DND-41 (cell line): ENCODE data around the gene UROD.

ENCODE experiments used
- ATAC-seq: fragments of 200-7000 bp; cut with Tn5 transposase; 3 replicates; pipeline ENCODE4 v1.9.1; 2021; ENCODE audit warnings: low read depth; ENCODE audit not compliant: insufficient read depth
- DNase-seq: peaks from one replicate; pipeline ENCODE4 v3.0.0-alpha.2; 2020
- H2AFZ ChIP-seq: 2 replicates; pipeline ENCODE4 v1.6.0; 2012; ENCODE audit warnings: low read depth, low read length
- H3K27ac ChIP-seq: 2 replicates; pipeline ENCODE4 v1.5.1; 2012; ENCODE audit warnings: low read length, inconsistent platforms
- H3K27me3 ChIP-seq: fragments of 200-600 bp; sonication (generic); 2 replicates; pipeline ENCODE4 v1.6.0; 2012; ENCODE audit warnings: low read length, mild to moderate bottlenecking, inconsistent platforms; ENCODE audit not compliant: insufficient read depth, poor library complexity
- H3K36me3 ChIP-seq: 2 replicates; pipeline ENCODE4 v1.5.1; 2012; ENCODE audit warnings: low read length, inconsistent platforms; ENCODE audit not compliant: insufficient read depth
- H3K4me1 ChIP-seq: 2 replicates; pipeline ENCODE4 v1.5.1; 2012; ENCODE audit warnings: mild to moderate bottlenecking, low read length; ENCODE audit not compliant: insufficient read depth
- H3K4me2 ChIP-seq: 2 replicates; pipeline ENCODE4 v1.6.0; 2012; ENCODE audit warnings: mild to moderate bottlenecking, moderate library complexity, low read length, inconsistent platforms; ENCODE audit not compliant: insufficient read depth
- H3K4me3 ChIP-seq, 2 experiments: fragments of 200-600 bp in 1 of 2; shearing (Covaris generic) in 1 of 2; 2 replicates each; pipeline ENCODE4 v1.5.1; 2012 to 2016; ENCODE audit warnings: inconsistent platforms in 2 of 2, low read length in 2 of 2, mild to moderate bottlenecking in 2 of 2, low read depth in 1 of 2, moderate library complexity in 1 of 2
- H3K79me2 ChIP-seq: 2 replicates; pipeline ENCODE4 v1.6.0; 2012; ENCODE audit warnings: low read length, inconsistent platforms; ENCODE audit not compliant: insufficient read depth
- H3K9ac ChIP-seq: 2 replicates; pipeline ENCODE4 v1.6.0; 2012; ENCODE audit warnings: low read depth, mild to moderate bottlenecking, inconsistent platforms, low read length, moderate library complexity
- H3K9me3 ChIP-seq: 2 replicates; pipeline ENCODE4 v1.5.1; 2012; ENCODE audit warnings: low read length, moderate library complexity, mild to moderate bottlenecking, inconsistent platforms; ENCODE audit not compliant: insufficient read depth, severe bottlenecking
- H4K20me1 ChIP-seq: 2 replicates; pipeline ENCODE4 v1.6.0; 2012; ENCODE audit warnings: low read length; ENCODE audit not compliant: insufficient read depth
- EZH2 ChIP-seq: IDR thresholded peaks from 3 replicates; pipeline ENCODE4 v1.6.1; 2012; ENCODE audit warnings: borderline replicate concordance, low read depth, mild to moderate bottlenecking, moderate library complexity, low read length, inconsistent platforms; ENCODE audit not compliant: severe bottlenecking
- TF ChIP-seq, protein P1 (sequence below): IDR thresholded peaks from 2 replicates; pipeline ENCODE4 v1.5.1; 2012; ENCODE audit warnings: borderline replicate concordance, low read length, moderate library complexity, mild to moderate bottlenecking; ENCODE audit not compliant: poor library complexity, severe bottlenecking; ENCODE audit errors: extremely low read depth

UROD gene

DNA sequence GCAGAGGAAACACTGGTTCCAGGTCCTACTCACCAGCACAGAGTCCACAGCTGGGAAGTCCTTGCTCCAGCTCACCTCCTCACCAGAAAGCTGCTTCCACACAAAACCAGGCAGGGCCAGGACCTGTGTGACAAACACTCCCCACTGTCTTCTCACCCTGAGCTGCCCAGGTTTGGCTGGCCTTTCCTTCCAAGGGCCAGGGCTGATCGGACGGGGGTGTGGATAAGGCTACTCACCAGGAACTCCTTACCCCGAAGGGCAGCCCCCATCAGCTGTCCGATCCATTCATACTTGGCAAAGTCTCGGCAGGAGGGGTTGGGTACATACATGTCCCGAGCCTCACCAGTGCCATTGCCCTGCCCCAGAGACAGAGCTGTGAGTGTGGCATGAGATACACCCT lies 6.3 kb upstream of the UROD start:
- Histone ChIP-seq H3K4me1 (peaks cover 14% of the 10 kb centered on the region), H3K27ac (no peak overlapping the region), H2AFZ (no peak overlapping the region), H3K4me2 (no peak overlapping the region), H3K36me3 (peaks cover 75% of the 10 kb centered on the region), H3K9me3 (no peaks in the 10 kb centered on the region), H4K20me1 (peaks cover 9% of the 10 kb centered on the region; the same call in 1 of the 2 replicates), H3K27me3 (no peaks in the 10 kb centered on the region), H3K79me2 (peaks cover 10% of the 10 kb centered on the region), H3K9ac (no peak overlapping the region), H3K4me3 (no peak overlapping the region)
- ATAC-seq: no peak
- TF ChIP-seq, protein P1, sequence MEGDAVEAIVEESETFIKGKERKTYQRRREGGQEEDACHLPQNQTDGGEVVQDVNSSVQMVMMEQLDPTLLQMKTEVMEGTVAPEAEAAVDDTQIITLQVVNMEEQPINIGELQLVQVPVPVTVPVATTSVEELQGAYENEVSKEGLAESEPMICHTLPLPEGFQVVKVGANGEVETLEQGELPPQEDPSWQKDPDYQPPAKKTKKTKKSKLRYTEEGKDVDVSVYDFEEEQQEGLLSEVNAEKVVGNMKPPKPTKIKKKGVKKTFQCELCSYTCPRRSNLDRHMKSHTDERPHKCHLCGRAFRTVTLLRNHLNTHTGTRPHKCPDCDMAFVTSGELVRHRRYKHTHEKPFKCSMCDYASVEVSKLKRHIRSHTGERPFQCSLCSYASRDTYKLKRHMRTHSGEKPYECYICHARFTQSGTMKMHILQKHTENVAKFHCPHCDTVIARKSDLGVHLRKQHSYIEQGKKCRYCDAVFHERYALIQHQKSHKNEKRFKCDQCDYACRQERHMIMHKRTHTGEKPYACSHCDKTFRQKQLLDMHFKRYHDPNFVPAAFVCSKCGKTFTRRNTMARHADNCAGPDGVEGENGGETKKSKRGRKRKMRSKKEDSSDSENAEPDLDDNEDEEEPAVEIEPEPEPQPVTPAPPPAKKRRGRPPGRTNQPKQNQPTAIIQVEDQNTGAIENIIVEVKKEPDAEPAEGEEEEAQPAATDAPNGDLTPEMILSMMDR: no peak
- TF ChIP-seq EZH2: no peak
- DNase-seq: no peak

DNA sequence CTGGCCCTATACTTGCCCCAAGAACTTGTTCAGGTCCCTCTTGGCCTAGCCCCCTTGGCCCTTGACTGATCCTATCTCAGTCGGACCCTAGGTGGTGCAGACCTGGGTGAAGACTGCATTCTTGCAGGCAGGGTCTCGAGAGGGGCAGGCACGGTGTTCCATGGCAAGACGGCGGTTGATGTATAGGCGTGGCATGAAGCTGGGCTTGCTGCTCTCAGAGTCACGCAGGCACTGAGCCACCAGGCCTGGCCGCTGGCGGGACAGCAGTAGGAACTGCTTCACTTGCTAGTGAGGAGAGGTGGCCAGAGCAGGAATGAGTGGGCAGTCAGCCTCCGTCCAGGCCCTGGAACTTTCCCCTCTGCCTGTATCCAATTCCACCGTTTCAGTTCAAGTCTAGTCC lies 4.7 kb upstream of the UROD start:
- H3K27ac ChIP-seq: no peak overlapping the region
- no peak for ATAC-seq
- no peaks in the 10 kb centered on the region for H3K27me3 ChIP-seq
- H2AFZ ChIP-seq: no peak overlapping the region
- peaks cover 22% of the 10 kb centered on the region for H3K4me1 ChIP-seq
- H3K36me3 ChIP-seq: peaks cover 71% of the 10 kb centered on the region
- no peak overlapping the region for H3K4me2 ChIP-seq
- H3K9me3 ChIP-seq: no peaks in the 10 kb centered on the region
- DNase-seq: no peak
- no peak overlapping the region for H3K9ac ChIP-seq
- TF ChIP-seq, protein P1: no peak
- no peak for TF ChIP-seq EZH2
- H3K79me2 ChIP-seq: peaks cover 14% of the 10 kb centered on the region
- H3K4me3 ChIP-seq: no peak overlapping the region
- H4K20me1 ChIP-seq: peaks cover 9% of the 10 kb centered on the region; the same call in 1 of the 2 replicates

DNA sequence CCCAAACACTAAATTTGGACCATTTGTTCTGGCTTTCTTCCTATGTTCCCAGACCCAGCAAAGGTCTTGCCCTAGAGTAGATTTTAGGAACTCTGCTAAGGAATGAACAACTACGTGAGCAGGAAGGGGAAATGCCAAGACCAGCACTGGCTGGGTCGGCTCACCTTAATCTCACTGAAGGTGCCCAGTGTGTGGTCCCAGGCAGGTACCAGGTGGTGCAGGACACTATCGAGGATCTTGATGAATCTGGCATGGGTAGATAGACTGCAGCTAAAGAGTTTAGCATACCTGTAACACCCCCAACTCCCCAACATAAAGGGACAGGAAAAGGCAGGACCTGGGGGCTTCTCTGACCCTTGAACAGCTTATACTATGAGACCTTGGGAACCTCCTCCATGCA lies 4.0 kb upstream of the UROD start:
- DNase-seq (no peak), ATAC-seq (no peak)
- Histone ChIP-seq H3K36me3 (peaks cover 63% of the 10 kb centered on the region), H3K4me3 (no peak overlapping the region), H3K27me3 (no peaks in the 10 kb centered on the region), H3K4me1 (peaks cover 30% of the 10 kb centered on the region), H3K27ac (no peak overlapping the region), H3K9ac (no peak overlapping the region), H3K9me3 (no peaks in the 10 kb centered on the region), H3K79me2 (peaks cover 21% of the 10 kb centered on the region), H4K20me1 (peaks cover 9% of the 10 kb centered on the region; the same call in 1 of the 2 replicates), H2AFZ (no peak overlapping the region), H3K4me2 (no peak overlapping the region)
- TF ChIP-seq EZH2: no peak
- TF ChIP-seq, protein P1: no peak

DNA sequence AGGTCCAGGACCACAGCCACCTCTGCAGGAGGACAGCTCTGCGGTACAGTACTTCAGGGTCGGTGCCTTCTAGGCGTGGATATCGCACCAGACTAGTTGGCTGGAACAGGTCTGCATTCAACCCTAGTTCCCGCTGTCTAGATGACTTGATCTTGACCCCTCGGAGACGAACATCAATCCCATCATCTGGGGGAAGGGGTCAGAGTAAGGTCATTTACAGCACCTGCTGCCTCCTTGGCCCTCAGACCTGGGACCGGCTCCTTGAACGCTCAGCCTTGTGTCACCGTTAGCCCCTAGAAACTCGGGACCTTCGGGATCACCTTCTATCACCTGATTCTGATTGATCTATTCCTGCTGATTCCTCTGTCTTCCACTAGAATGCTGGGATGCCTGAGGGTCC lies 3.5 kb upstream of the UROD start:
- Histone ChIP-seq H3K79me2 (peaks cover 24% of the 10 kb centered on the region), H4K20me1 (peaks cover 9% of the 10 kb centered on the region; the same call in 1 of the 2 replicates), H2AFZ (no peak overlapping the region), H3K4me1 (peaks cover 34% of the 10 kb centered on the region), H3K36me3 (peaks cover 63% of the 10 kb centered on the region), H3K4me2 (no peak overlapping the region), H3K9ac (no peak overlapping the region), H3K9me3 (no peaks in the 10 kb centered on the region), H3K27ac (no peak overlapping the region), H3K27me3 (no peaks in the 10 kb centered on the region), H3K4me3 (no peak overlapping the region)
- ATAC-seq: no peak
- TF ChIP-seq, protein P1: no peak
- TF ChIP-seq EZH2: no peak
- no peak for DNase-seq
